ENCODE results near the gene CRYBG2. TPM values are rescaled to one million over a fixed set of nuclear protein-coding genes. Genes with fewer than 3 reads are reported as not detected.

CRYBG2 gene
- polyA plus RNA-seq, 1 donor from 2014 or later = 2.5 TPM

- TF ChIP-seq EZH2 (IDR thresholded peaks at IDR 0.05; ENCODE audit: borderline replicate concordance, insufficient read depth, low read length, poor library complexity, severe bottlenecking) (no peak), RAD21 (conservative IDR thresholded peaks at IDR 0.05) (no peak), POLR2AphosphoS5 (IDR thresholded peaks at IDR 0.05) (no peak), SMC3 (conservative IDR thresholded peaks at IDR 0.05; ENCODE audit: poor library complexity) (no peak), EP300 (conservative IDR thresholded peaks at IDR 0.05; ENCODE audit: poor library complexity, severe bottlenecking) (no peak), MXI1 (conservative IDR thresholded peaks at IDR 0.05; ENCODE audit: poor library complexity, severe bottlenecking) (no peak), TAF1 (IDR thresholded peaks at IDR 0.05; ENCODE audit: low read depth) (no peak), CTCF (IDR thresholded peaks at IDR 0.05; ENCODE audit: poor library complexity, severe bottlenecking) (no peak)
- TF ChIP-seq, protein P1, sequence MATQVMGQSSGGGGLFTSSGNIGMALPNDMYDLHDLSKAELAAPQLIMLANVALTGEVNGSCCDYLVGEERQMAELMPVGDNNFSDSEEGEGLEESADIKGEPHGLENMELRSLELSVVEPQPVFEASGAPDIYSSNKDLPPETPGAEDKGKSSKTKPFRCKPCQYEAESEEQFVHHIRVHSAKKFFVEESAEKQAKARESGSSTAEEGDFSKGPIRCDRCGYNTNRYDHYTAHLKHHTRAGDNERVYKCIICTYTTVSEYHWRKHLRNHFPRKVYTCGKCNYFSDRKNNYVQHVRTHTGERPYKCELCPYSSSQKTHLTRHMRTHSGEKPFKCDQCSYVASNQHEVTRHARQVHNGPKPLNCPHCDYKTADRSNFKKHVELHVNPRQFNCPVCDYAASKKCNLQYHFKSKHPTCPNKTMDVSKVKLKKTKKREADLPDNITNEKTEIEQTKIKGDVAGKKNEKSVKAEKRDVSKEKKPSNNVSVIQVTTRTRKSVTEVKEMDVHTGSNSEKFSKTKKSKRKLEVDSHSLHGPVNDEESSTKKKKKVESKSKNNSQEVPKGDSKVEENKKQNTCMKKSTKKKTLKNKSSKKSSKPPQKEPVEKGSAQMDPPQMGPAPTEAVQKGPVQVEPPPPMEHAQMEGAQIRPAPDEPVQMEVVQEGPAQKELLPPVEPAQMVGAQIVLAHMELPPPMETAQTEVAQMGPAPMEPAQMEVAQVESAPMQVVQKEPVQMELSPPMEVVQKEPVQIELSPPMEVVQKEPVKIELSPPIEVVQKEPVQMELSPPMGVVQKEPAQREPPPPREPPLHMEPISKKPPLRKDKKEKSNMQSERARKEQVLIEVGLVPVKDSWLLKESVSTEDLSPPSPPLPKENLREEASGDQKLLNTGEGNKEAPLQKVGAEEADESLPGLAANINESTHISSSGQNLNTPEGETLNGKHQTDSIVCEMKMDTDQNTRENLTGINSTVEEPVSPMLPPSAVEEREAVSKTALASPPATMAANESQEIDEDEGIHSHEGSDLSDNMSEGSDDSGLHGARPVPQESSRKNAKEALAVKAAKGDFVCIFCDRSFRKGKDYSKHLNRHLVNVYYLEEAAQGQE (IDR thresholded peaks at IDR 0.05; ENCODE audit: borderline replicate concordance) = no peak
- no peak overlapping the region for H2AFZ ChIP-seq (ENCODE audit: low read depth, low read length)
- H3F3A ChIP-seq (ENCODE audit: insufficient read depth, low read length, poor library complexity, severe bottlenecking) = no peaks in the 10 kb centered on the region
- no peak overlapping the region for H3K9ac ChIP-seq (ENCODE audit: low read length)
- no peak overlapping the region for H3K4me3 ChIP-seq (ENCODE audit: low read length)
- H3K36me3 ChIP-seq (ENCODE audit: insufficient read depth, low read length) = no peaks in the 10 kb centered on the region
- no peak overlapping the region for H3K4me2 ChIP-seq (ENCODE audit: low read length)
- H3K9me3 ChIP-seq (ENCODE audit: low read length) = no peaks in the 10 kb centered on the region
- H3K79me2 ChIP-seq (replicated peaks; ENCODE audit: insufficient read depth, low read length) = no peaks in the 10 kb centered on the region
- H3K9me2 ChIP-seq (ENCODE audit: insufficient read depth, low read length) = no peaks in the 10 kb centered on the region
- no peaks in the 10 kb centered on the region for H4K20me1 ChIP-seq (ENCODE audit: insufficient read depth)
- no peaks in the 10 kb centered on the region for H3K27me3 ChIP-seq (ENCODE audit: insufficient read depth, low read depth, low read length)
- H3K27ac ChIP-seq (ENCODE audit: low read length) = no peak overlapping the region
Observed at GRCh38 chr1:26288311-26288941, 65.5 kb downstream of the CRYBG2 start.

- H3F3A ChIP-seq (ENCODE audit: insufficient read depth, low read length, poor library complexity, severe bottlenecking) = no peaks in the 10 kb centered on the region
- H3K4me3 ChIP-seq (ENCODE audit: low read length) = no peak overlapping the region
- H3K36me3 ChIP-seq (ENCODE audit: insufficient read depth, low read length) = no peaks in the 10 kb centered on the region
- TF ChIP-seq EZH2 (IDR thresholded peaks at IDR 0.05; ENCODE audit: borderline replicate concordance, insufficient read depth, low read length, poor library complexity, severe bottlenecking) = no peak
- no peak for TF ChIP-seq RAD21 (conservative IDR thresholded peaks at IDR 0.05)
- no peak for TF ChIP-seq EP300 (conservative IDR thresholded peaks at IDR 0.05; ENCODE audit: poor library complexity, severe bottlenecking)
- TF ChIP-seq POLR2AphosphoS5 (IDR thresholded peaks at IDR 0.05) = no peak
- TF ChIP-seq SMC3 (conservative IDR thresholded peaks at IDR 0.05; ENCODE audit: poor library complexity) = no peak
- no peak for TF ChIP-seq MXI1 (conservative IDR thresholded peaks at IDR 0.05; ENCODE audit: poor library complexity, severe bottlenecking)
- no peak for TF ChIP-seq CTCF (IDR thresholded peaks at IDR 0.05; ENCODE audit: poor library complexity, severe bottlenecking)
- TF ChIP-seq TAF1 (IDR thresholded peaks at IDR 0.05; ENCODE audit: low read depth) = no peak
- TF ChIP-seq, protein P1 (IDR thresholded peaks at IDR 0.05; ENCODE audit: borderline replicate concordance) = no peak
- H3K27me3 ChIP-seq (ENCODE audit: insufficient read depth, low read depth, low read length) = no peaks in the 10 kb centered on the region
- H4K20me1 ChIP-seq (ENCODE audit: insufficient read depth) = no peaks in the 10 kb centered on the region
- no peak overlapping the region for H3K4me2 ChIP-seq (ENCODE audit: low read length)
- H3K9me3 ChIP-seq (ENCODE audit: low read length) = no peaks in the 10 kb centered on the region
- no peaks in the 10 kb centered on the region for H3K79me2 ChIP-seq (replicated peaks; ENCODE audit: insufficient read depth, low read length)
- no peak overlapping the region for H3K27ac ChIP-seq (ENCODE audit: low read length)
- H3K9me2 ChIP-seq (ENCODE audit: insufficient read depth, low read length) = no peaks in the 10 kb centered on the region
- H2AFZ ChIP-seq (ENCODE audit: low read depth, low read length) = no peak overlapping the region
- H3K9ac ChIP-seq (ENCODE audit: low read length) = no peak overlapping the region
Observed at GRCh38 chr1:26287811-26288210, 66.1 kb downstream of the CRYBG2 start.

Data from neural cell (in vitro differentiated cells).